HL-60/S4 (cell line): ENCODE results near the gene ATXN1.

Source experiments
- in situ Hi-C: fragments of 300-500 bp; cut with MboI; formaldehyde crosslinking; loops from 2 replicates; pipeline ENCODE4 v1.14.3; 2022; ENCODE audit warnings: low sequenced_read_pairs

ATXN1 gene

DNA sequence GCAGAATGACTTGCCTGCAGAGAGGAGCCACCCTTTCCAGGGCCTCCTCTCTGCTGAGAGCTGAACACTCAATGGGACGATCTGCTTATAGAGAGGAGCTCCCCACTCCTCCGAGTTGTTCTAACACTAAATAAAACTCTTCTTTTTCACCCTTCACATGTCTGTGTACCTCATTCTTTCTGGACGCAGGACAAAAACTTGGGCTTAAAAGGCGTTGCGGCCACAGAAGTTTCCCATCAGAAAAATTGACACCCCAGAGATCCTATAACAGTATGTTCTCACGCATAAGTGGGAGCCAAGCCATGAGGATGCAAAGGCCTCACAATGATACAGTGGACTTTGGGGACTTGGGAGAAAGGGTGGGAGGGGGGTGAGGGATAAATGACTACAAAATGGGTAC, 401.7 kb downstream of the ATXN1 start:
- in situ Hi-C loops: no loop called here

DNA sequence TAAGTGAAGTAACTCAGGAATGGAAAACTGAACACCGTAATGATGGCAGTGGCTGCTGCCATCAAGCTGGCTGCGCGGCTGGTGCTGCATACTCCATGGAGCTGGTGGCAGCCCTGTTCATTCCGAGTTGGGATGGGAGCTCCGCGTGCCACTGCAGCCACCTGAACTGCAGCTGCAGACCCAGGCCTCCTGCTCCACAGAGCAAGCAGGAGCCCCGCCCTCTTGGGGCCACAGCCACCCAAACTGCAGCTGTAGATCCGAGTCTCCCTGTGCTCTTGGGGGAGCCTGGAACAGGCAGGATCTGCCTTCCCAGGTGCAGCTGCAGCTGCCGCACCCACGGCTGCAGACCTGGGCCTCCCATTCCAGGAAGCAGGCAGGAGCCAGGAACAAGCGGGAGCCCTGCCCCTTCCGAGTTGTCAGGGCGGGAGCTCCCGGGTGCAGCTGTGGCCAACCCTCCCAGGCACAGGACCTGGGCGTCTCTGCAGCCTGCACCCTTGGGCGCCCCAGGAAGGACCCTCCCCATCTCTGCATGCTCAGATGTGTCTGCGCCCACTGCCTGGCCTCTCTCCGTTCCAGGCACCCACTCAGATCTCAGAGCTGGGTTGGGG, 402.6 kb downstream of the ATXN1 start:
- in situ Hi-C loops: no loop called here

DNA sequence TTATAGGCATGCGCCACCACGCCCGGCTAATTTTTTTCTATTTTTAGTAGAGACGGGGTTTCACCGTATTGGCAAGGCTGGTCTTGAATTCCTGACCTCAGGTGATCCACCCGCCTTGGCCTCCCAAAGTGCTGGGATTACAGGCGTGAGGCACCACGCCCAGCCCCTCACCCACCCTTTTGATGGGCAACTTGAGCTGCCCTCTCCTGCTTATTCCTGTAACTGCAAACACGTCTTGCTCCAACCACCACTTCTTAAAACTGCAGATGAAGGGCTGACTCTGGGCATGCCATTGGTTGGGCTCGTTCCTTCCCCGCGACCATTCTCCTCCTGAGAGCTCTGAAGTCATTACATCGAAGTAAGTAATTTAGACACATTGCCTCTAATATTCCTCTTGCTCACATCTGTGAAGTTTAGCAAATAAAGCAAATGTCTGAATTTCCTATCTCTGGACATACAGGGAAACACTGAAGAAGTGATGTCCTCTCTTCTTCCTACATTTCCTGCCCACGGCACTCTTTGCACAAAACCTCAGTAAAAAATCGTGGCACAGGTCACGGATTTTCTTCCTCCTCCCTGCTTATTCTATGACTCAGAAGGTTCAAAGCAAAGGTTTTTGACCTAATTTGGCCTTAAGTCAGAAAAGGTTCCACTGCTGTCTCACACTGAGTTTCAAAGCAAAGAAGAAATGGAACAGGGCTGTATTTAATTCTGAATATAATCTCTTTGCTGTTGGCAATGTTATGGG, 405.4 kb downstream of the ATXN1 start:
- in situ Hi-C loops: no loop called here

DNA sequence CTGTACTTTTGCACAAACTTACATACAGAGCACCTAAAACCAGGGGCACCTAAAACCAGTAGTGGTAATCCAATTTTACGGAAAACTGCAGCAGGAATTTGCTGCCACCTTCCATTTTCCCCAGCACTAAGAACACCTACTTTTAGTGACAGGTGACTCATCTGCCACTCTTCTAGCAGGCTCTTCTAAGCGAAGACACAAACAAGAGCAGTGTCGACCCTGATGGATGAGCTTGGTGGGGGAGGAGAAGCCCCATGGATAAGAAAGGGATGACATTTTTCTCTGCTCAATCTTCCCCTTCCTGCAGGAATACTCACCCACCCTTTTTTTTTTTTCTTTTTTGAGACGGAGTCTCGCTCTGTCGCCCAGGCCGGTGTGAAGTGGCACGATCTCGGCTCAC, 406.0 kb downstream of the ATXN1 start:
- in situ Hi-C loops: no loop called here

DNA sequence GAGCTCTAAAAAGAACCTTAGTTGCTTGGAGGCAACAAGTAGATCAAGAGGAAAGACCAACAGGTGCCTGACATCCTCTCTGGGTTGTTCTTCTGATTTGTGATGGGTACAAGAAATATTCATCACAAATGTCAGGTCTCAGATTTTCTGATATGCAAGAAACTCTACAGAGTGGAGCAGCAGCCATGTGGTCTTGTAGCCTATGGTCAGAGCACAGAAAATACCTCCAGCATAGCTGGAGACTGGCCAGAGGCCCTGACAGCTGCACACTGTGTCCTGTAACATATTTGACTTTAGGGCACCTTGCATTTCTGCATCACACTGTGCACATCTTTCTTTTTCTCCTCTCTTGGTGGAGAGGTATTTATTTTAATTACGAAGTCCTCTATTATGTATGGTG, 406.6 kb downstream of the ATXN1 start:
- in situ Hi-C loops: no loop called here

DNA sequence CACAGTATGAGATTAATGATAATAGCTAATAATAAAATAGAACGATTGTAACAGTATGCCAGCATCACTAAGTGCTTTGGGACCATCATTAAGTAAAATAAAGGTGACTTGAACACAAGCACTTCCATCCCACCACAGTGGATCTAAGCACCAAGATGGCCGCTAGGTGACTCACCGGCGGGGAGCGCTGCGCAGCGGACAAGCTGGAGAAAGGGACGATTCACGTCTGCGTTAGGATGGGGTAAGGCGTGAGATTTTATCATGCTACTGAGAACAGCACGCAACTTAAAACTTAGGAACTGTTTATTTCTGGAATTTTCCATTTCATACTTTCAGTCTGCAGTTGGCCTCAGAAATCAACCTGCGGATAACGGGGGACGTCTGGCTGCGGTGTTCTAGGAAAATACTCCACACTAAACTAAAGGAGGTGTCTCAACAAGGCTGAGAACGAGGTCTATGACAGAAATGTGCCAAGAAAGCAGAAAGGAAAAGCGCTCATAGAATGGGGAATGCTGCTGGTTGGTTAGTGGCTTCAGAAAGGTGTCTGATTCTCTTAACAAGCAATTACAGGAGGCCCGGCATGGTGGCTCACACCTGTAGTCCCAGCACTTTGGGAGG, 408.3 kb downstream of the ATXN1 start:
- in situ Hi-C loops: no loop called here

DNA sequence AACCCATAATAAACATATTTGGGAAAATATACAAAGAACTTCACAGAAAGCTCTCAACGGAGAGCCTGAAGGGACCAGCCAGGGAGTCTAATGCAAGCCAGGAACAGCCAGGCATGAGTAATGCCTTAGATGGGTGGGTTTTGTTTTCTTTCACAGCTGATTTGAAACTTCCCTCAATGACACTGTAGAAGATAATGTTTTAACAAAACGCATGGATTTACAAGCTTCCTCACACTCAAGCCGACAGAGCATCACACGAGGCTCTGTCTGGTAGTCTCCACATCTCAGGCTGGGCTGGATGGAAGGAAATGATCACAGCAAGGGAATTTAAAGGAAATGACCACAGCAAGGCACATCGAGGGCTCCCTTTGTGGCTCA, 409.0 kb downstream of the ATXN1 start:
- in situ Hi-C loops: no loop called here

DNA sequence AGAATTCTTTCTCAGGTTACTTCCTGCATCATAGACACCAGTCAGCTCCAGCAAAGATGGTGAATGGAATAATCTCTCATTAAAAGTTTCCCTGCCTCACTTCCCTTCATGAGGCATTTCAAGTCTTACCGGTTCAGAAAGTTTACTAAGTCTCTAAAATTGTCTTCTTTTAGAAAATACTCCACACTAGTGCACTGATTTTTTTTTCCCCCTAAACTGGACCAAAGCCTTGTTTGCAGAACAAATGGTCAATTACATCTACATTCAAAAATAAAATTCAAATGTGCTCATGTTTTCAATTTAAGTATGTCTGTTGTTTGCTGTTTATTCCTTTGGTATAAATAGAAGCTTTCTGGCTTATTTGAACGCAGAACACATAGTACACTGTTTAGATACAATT, 411.7 kb downstream of the ATXN1 start:
- in situ Hi-C loops: no loop called here

DNA sequence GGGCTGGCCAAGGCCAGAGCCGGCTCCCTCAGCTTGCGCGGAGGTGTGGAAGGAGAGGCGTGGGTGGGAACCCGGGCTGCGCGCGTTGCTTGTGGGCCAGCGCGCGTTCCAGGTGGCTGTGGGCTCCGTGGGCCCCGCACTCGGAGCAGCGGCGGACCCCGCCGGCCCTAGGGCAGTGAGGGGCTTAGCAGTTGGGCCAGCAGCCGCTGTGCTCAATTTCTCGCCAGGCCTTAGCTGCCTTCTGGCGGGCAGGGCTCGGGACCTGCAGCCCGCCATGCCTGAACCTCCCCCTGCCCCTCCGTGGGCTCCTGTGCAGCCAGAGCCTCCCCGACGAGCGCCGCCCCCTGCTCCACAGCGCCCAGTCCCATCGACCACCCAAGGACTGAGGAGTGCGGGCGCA, 414.4 kb downstream of the ATXN1 start:
- in situ Hi-C loops: no loop called here

DNA sequence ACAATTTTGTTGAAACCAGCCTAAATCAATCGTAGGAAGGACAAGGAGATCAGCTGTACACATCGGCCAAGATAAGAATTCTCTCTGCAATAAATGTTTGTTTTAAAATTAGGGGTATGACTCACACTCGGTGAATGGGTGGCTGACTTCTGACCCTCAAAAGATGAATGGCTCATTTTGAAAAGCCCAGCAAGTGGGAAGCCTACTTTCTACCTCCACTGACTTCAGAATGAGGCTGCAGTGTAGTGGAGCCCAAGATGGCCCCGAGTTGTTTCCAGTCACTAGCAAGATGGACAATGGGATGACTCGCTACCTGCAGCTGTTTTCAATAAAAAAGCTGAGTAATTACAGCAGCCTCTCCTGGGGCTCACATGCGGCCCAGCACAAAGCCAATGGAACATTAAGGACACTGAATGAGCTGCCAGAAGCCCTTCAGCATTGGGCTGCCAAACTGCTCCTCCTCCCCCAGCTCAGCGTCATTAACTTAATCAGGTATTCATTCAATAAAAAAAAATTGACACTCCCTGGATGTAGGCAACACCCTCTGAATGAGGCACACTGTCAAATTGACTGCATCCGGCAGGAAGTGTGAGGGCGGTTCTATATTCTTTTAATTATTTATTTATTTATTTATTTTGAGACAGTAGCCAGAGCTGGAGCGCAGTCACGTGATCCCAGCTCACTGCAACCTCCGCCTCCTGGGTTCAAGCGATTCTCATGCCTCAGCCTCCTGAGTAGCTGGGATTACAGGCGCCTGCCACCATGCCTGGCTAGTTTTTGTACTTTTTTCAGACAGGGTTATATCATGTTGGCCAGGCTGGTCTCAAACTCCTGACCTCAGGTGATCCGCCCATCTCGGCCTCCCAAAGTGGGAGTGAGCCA, 415.6 kb downstream of the ATXN1 start:
- in situ Hi-C loops: no loop called here

DNA sequence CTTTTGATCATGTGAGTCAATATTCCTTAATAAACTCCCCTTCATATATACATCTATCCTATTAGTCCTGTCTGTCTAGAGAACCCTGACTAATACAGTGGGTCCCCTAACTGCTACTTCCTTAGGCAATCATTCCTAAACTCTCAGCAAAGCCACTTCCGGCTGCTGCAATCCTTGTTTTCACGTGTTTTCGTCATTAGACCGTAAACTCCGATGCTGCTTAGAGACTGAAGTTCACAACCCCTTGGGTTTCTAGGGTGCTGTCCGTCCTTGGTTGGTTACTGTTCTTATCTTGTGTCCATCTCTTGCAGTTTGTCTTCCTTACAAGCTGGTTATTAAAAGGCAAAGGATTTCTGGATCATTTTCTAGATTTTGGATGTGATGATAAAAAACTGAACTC, 416.5 kb downstream of the ATXN1 start:
- in situ Hi-C loops: no loop called here

DNA sequence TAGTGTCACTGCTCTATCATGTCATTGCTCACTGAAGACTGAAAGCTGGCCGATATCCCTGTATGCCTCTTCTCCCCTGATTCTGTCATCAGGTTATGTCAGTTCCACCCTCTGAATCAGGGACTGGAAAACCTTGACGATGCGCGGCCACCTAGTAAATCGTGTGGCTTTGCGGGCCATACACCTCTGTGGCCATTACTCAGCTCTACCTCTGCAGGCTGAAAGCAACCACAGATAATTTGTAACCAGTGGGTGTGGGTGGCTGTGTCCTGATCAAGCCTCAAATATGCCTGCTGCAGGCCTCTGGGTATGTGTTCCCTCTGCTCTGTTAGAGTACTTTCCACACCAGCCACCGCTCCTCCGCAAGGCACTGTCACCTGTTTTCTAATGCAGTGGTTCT, 417.7 kb downstream of the ATXN1 start:
- in situ Hi-C loops: no loop called here

DNA sequence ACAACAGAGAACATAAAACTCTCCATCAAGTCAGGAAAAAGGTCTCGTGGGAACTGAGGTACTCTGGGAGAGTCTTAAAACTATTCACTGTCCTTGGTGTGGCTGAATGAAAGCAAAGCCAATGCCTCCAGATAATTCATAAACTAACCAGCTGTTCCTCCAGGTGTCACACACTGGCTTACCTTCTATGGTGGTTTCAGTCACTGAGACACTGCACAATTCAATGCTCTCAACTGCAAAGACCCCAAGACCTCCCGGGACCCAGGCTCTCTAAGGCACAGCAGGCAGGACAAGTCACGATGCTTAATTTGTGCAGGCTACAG, 422.0 kb downstream of the ATXN1 start:
- in situ Hi-C loops: loop anchor here (10.0 kb wide), 1 partner anchor 426 kb away; the partner anchor contains the start of gene ATXN1

DNA sequence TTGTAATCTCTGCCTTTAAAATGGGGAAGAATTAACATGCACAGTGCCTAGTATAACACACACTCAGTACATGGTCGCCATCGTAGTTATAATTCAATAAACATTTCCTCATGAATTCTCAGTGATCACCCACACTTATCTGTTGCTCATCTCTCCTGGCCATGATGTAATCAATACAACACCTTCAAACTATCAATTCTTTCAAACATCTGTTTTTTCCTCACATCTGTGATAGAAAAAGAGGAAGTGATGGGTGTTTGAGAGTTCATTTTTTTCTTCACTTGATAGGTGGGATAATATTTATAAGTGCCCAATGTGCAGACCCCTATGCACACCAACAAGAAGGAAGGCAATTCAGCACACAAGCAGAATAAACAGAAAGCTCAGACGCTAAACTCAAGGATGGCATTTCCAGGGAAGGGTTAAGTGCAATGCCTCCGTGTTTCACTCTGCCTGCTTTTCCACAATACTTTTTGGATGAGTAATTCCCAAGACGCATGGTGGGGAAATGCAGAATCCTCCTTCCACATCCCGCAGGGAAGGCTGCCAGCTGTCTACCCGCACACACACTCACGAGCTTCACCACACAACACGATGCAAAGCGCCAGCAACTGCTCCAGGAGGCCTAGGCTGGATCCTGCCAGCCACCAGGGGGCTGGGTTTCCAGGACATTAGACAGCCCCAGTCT, 422.5 kb downstream of the ATXN1 start:
- in situ Hi-C loops: loop anchor here (10.0 kb wide), 1 partner anchor 426 kb away; the partner anchor contains the start of gene ATXN1

DNA sequence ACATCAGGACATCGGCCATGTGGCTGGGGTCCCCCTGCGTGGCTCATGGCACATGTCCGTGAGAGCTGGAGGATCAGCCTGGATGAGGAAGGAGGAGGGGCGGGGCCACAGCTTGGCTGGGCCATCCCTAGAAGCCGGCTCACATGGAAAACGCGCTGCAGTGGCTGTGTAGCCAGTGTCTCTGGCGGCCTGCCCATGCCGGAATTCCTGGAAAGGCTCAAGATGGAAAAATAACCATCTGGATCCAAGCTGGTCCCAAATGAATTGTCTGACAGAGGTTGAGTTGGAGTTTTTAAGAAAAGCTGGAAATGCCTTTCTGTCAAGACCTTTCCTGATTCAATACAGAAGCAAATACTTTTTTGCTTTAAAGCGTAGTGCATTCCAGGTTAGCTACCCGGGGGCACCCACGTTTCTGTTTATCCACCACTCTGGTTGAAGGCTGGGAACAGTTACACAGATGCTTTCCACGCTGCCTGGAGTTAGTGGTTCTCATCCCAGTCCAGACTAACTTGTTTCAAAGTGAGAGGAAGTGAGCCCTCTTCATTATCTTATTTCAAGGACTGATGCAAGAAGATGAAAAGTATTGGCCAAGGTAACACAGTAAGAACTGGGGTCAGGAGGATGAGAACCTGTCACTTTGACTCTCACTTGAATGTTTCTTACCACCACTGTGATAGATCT, 423.8 kb downstream of the ATXN1 start:
- in situ Hi-C loops: loop anchor here (10.0 kb wide), 1 partner anchor 427 kb away; the partner anchor contains the start of gene ATXN1

DNA sequence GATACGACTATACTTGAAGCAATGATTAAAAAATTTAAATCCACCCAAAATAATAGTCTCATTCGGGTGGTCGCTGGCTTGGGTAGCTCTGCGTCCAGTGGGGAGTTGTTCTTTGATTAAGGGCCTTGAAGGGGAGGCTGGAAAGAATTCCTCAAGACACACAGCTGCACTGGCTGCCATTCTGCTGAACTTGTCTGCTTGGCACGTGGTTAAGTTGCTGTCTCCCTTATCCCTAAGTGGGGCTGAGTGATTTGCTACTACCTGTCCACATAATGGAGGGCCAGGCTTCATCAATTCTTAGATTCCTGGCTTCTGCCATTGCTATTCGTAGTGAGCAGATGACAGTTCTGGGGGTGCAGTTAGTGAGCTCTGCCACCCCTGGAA, 424.4 kb downstream of the ATXN1 start:
- in situ Hi-C loops: loop anchor here (10.0 kb wide), 1 partner anchor 428 kb away; the partner anchor contains the start of gene ATXN1

DNA sequence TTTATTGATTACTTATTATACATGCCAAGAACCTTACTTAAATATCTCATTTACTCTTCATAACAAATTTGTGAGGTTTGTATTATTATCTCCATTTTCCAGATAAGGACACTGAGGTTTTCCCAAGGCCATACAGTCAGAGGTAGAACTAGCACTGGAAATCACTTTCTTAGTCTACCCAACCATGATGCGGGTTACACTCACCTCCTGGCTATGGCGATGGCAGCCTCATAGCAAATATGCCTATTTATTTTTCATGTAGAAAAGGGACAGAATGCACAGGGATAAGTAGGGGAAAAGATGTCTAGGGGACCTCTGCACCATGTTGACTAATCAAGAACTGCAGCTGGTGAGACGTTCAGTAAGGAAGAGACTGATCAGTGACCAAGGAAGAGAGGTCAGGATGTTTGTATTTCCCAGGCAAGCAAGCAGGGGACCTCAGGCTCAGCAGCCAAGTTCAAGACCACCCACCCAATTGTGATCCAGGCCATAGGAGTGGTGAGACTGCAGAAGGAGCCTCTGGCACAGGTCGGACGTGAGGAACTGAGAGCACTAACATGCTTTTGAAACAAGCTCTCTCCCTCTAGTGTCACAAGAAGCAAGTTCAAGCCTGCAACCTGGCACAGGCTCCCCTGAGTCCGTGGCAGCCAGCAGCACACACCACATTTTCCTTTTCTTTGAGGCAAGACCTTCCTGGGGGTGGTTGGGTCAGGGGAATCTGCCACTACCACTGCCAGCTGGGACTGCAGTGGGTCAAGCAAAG, 425.0 kb downstream of the ATXN1 start:
- in situ Hi-C loops: loop anchor here (10.0 kb wide), 1 partner anchor 429 kb away; the partner anchor contains the start of gene ATXN1

DNA sequence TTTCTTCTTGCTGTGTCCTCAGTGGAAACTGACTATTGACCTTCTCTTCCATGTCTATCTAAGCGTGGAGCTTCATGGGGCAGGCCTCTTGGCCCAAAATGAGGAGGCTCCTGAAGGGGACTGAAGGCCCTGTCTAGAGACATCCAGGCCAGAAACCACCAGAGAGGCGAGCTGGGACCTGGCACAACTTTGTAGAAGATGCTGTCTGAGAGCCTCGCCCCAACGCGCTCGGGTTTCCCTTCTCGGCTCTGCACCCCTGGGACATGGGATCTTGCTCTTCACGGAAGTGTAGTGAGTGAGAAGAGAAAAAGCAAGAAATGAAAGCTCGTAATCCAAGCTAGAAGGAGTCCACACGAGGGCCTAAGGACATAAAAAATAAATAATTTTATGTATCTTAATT, 426.1 kb downstream of the ATXN1 start:
- in situ Hi-C loops: loop anchor here (10.0 kb wide), 1 partner anchor 430 kb away; the partner anchor contains the start of gene ATXN1

DNA sequence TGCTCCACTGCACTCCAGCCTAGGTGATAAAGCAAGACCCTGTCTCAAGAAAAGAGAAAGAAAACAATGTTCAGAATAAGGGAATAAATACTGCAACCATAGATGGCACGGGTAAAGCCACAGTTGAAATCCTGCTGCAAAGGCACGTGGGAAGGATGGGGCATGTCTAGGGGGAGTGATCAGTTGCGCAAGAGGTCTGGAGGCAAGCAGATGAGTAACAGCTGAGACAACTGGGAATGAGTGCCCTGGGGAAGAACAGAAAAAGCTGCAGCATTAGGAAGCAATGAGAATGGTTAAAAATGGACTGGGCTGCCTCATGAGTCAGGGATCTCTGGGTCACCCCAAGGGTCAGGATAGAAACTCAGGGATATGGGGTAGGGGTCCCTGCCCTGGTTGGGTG, 426.6 kb downstream of the ATXN1 start:
- in situ Hi-C loops: loop anchor here (10.0 kb wide), 1 partner anchor 430 kb away; the partner anchor contains the start of gene ATXN1
